Stomach (tissue), 9 donors: ENCODE measurements around the gene NTN3. TPM values are rescaled to one million over a fixed set of nuclear protein-coding genes. Genes with fewer than 3 reads are reported as not detected.
A peak's percentile ranks its signal among the peaks of the same experiment; 100 is the strongest.

Experiments
- DNase-seq, 2 donors: peaks; one replicate each; pipeline versions ENCODE4 v3.0.0 to v3.0.0-alpha.2; 2013 to 2019
- H3K27ac ChIP-seq, 5 donors: fragments of 200-600 bp in 4 of 5; sonication (generic) in 4 of 5; one replicate each; pipeline ENCODE4 v1.5.1; 2013 to 2019; ENCODE audit warnings: mild to moderate bottlenecking in 1 of 5, moderate library complexity in 1 of 5
- H3K27me3 ChIP-seq, 3 donors: fragments of 200-600 bp; sonication (generic); one replicate each; pipeline ENCODE4 v1.5.1; 2017 to 2019; ENCODE audit warnings: mixed run types in 1 of 3
- H3K36me3 ChIP-seq, 4 donors: fragments of 200-600 bp; sonication (generic); 1 replicate in 3 of 4; 2 replicates in 1 of 4; pipeline ENCODE4 v1.5.1; 2016 to 2019
- H3K4me1 ChIP-seq, 4 donors: fragments of 200-600 bp; sonication (generic); one replicate each; pipeline ENCODE4 v1.5.1; 2016 to 2019
- H3K4me3 ChIP-seq, 4 donors: fragments of 200-600 bp; sonication (generic) in 3 of 4; one replicate each; pipeline ENCODE4 v1.5.1; 2016 to 2019; ENCODE audit warnings: mild to moderate bottlenecking in 1 of 4
- H3K9me3 ChIP-seq, 4 donors: fragments of 200-600 bp; sonication (generic); one replicate each; pipeline ENCODE4 v1.5.1; 2016 to 2019
- CTCF ChIP-seq, 7 experiments: fragments of 450-650 bp in 4 of 7; fragments of 200-600 bp in 3 of 7; sonication (generic) in 3 of 7; IDR thresholded peaks; one replicate each; pipeline ENCODE4 v1.5.1; 2016 to 2019; ENCODE audit warnings: antibody characterized with exemption in 7 of 7, control low read depth in 2 of 7, mild to moderate bottlenecking in 1 of 7
- EP300 ChIP-seq: sonication (generic); formaldehyde crosslinking; IDR thresholded peaks from one replicate; pipeline ENCODE4 v1.6.1; 2017; ENCODE audit warnings: antibody characterized with exemption
- POLR2A ChIP-seq, 4 donors: fragments of 450-650 bp; IDR thresholded peaks; one replicate each; pipeline ENCODE4 v1.6.1; 2016; ENCODE audit warnings: antibody characterized with exemption in 4 of 4, control low read depth in 2 of 4, mild to moderate bottlenecking in 1 of 4, moderate library complexity in 1 of 4
- POLR2AphosphoS5 ChIP-seq, 3 donors: sonication (generic); formaldehyde crosslinking; IDR thresholded peaks; one replicate each; pipeline ENCODE4 v1.6.1; 2016; ENCODE audit warnings: antibody characterized with exemption in 3 of 3
- WGBS, 5 donors: extraction: QIAGEN DNeasy Blood & Tissue Kit in 3 of 5; methylation state at CpG; one replicate each; pipeline versions ENCODE4 v1.1.5 to v1.1.7; 2013 to 2018; 5-methylcytosine and 5-hydroxymethylcytosine counted together
- intact Hi-C: fragments of 100-400 bp; cut with DNase I; formaldehyde crosslinking; loops from one replicate; pipeline ENCODE4 v1.15.1; 2023; ENCODE audit warnings: low total_unique reads
- polyA plus RNA-seq, 3 donors: library from polyadenylated mRNA; stranded (reverse); fragments of 200-250 nt; gene quantifications; one replicate each; pipeline ENCODE4 v1.2.3, GENCODE V29; 2013
- small RNA-seq, 4 donors: library from RNA; depleted of rRNA; stranded (forward); fragments of <200 nt; gene quantifications; one replicate each; pipeline ENCODE3, GENCODE V24; 2016
- total RNA-seq, 5 donors: library from RNA; depleted of rRNA; stranded (reverse); fragments of >200 nt; gene quantifications; one replicate each; pipeline versions ENCODE4 v1.1.0 to v1.2.3, GENCODE V29; 2014 to 2016
- donor health status: healthy with polysubstance abuse.
- donor health status: Bipolar disorder and iron deficiency.
- donor health status: healthy.

The NTN3 gene
- total and polyA plus RNA-seq, 8 donors: 1.8 TPM; not detected in 7

GRCh38 chr16:2518823-2519710, 48.0 kb downstream of the NTN3 start:
- TF ChIP-seq CTCF (IDR thresholded peaks at IDR 0.05): no peak
- TF ChIP-seq POLR2AphosphoS5 (IDR thresholded peaks at IDR 0.05): no peak
- TF ChIP-seq EP300: no peak
- no peak for TF ChIP-seq POLR2A (IDR thresholded peaks at IDR 0.05)
- Histone ChIP-seq H3K4me1 (peaks cover 60 to 79% (median 72%) of the 10 kb centered on the region in 4 donors), H3K27ac (peak overlapping the region; percentile 52 to 99 (median 99)), H3K36me3 (peaks cover 12 to 35% (median 30%) of the 10 kb centered on the region in 4 donors), H3K4me3 (peak overlapping the region in 3 of 4 donors; percentile 61 to 75 (median 74)), H3K9me3 (no peaks in the 10 kb centered on the region), H3K27me3 (no peaks in the 10 kb centered on the region)
- DNase-seq: no peak
- intact Hi-C loops: no loop called here
- 73 to 86% (median 81%) methylated on average over 31 to 39 of the region's 39 CpGs for WGBS, 5 donors

- Histone ChIP-seq H3K27ac (peak overlapping the region; percentile 52 to 99 (median 99)), H3K4me1 (peaks cover 60 to 85% (median 72%) of the 10 kb centered on the region in 4 donors), H3K9me3 (no peaks in the 10 kb centered on the region), H3K36me3 (peaks cover 12 to 41% (median 36%) of the 10 kb centered on the region in 4 donors), H3K27me3 (no peaks in the 10 kb centered on the region), H3K4me3 (peak overlapping the region; percentile 61 to 75 (median 72))
- TF ChIP-seq POLR2AphosphoS5 (IDR thresholded peaks at IDR 0.05) (no peak), CTCF (IDR thresholded peaks at IDR 0.05) (no peak), EP300 (no peak), POLR2A (IDR thresholded peaks at IDR 0.05) (no peak)
- intact Hi-C loops: no loop called here
- no peak for DNase-seq
- 10 to 47% (median 44%) methylated on average over 4 to 22 of the region's 22 CpGs for WGBS, 5 donors
Measured at GRCh38 chr16:2519711-2520080, 48.6 kb downstream of the NTN3 start.

GRCh38 chr16:2520097-2520783, 49.1 kb downstream of the NTN3 start, which contains the start of gene AMDHD2:
TSS of gene AMDHD2 (plus strand) at chr16:2520371. CDS start at chr16:2520459, 88 bp downstream.
- H3K27me3 ChIP-seq: no peaks in the 10 kb centered on the region
- intact Hi-C loops: no loop called here
- DNase-seq: peak; percentile 91 to 98
- TF ChIP-seq POLR2AphosphoS5 (IDR thresholded peaks at IDR 0.05): peak; percentile 71 to 96 (median 75)
- no peak for TF ChIP-seq POLR2A (IDR thresholded peaks at IDR 0.05)
- no peaks in the 10 kb centered on the region for H3K9me3 ChIP-seq
- H3K27ac ChIP-seq: peak within 1 kb of the TSS; percentile 81 to 99 (median 99)
- H3K4me1 ChIP-seq: peaks cover 55 to 85% (median 67%) of the 10 kb centered on the region in 4 donors
- peak within 1 kb of the TSS; percentile 61 to 75 (median 72) for H3K4me3 ChIP-seq
- 0 to 3% (median 0%) methylated on average over 16 to 83 of the region's 83 CpGs for WGBS, 5 donors
- peaks cover 12 to 47% (median 41%) of the 10 kb centered on the region in 4 donors for H3K36me3 ChIP-seq

- Histone ChIP-seq H3K27me3 (no peaks in the 10 kb centered on the region), H3K4me1 (peaks cover 48 to 85% (median 60%) of the 10 kb centered on the region in 4 donors), H3K36me3 (peaks cover 17 to 54% (median 47%) of the 10 kb centered on the region in 4 donors), H3K27ac (peak overlapping the region; percentile 59 to 99 (median 99)), H3K9me3 (no peaks in the 10 kb centered on the region), H3K4me3 (peak overlapping the region; percentile 61 to 75 (median 72))
- 14 to 35% (median 17%) methylated on average over 19 to 41 of the region's 41 CpGs for WGBS, 5 donors
- intact Hi-C loops: no loop called here
- TF ChIP-seq POLR2A (IDR thresholded peaks at IDR 0.05) (no peak), CTCF (IDR thresholded peaks at IDR 0.05) (no peak), EP300 (no peak), POLR2AphosphoS5 (IDR thresholded peaks at IDR 0.05) (no peak)
- peak; percentile 50 to 67 for DNase-seq
Measured at GRCh38 chr16:2520784-2521531, 49.9 kb downstream of the NTN3 start.

Small RNA genes within 50 kb of the gene (small RNA-seq; reads per million reads assigned to genes)
- gene AC093525.1: 0 reads per million in 4 donors
- gene MIR6768: 0 reads per million in 4 donors

Other genes with a start within 250 kb of the NTN3 start
- gene E4F1, start 247.7 kb upstream of the NTN3 start, total RNA-seq: 100 to 1,000 TPM in 1 of 5 donors, 10 to 100 TPM in 4; 12.7 to 114 (median 64.5) TPM
- gene E4F1, start 247.7 kb upstream of the NTN3 start, polyA plus RNA-seq: 10 to 100 TPM; 21.4 to 25.2 (median 23.8) TPM
- gene DNASE1L2, start 234.9 kb upstream of the NTN3 start, total RNA-seq: not detected
- under 1 TPM in 2 of 3 donors, not detected in 1; 0.68 to 0.90 TPM for gene DNASE1L2, start 234.9 kb upstream of the NTN3 start, polyA plus RNA-seq
- gene ECI1, start 219.7 kb upstream of the NTN3 start, total RNA-seq: 100 to 1,000 TPM in 3 of 5 donors, 10 to 100 TPM in 2; 20.4 to 234 (median 113) TPM
- gene ECI1, start 219.7 kb upstream of the NTN3 start, polyA plus RNA-seq: 100 to 1,000 TPM in 2 of 3 donors, 10 to 100 TPM in 1; 84.3 to 109 (median 106) TPM
- gene RNPS1, start 203.2 kb upstream of the NTN3 start, total RNA-seq: 100 to 1,000 TPM in 4 of 5 donors, 10 to 100 TPM in 1; 72.7 to 162 (median 116) TPM
- 100 to 1,000 TPM in 1 of 3 donors, 10 to 100 TPM in 2; 80.9 to 127 (median 99.2) TPM for gene RNPS1, start 203.2 kb upstream of the NTN3 start, polyA plus RNA-seq
- 10 to 100 TPM in 1 of 5 donors, 1 to 10 TPM in 4; 3.8 to 39.3 (median 4.9) TPM for gene ABCA3, start 130.6 kb upstream of the NTN3 start, total RNA-seq
- 1 to 10 TPM in 2 of 3 donors, under 1 TPM in 1; 0.61 to 2.7 (median 2.4) TPM for gene ABCA3, start 130.6 kb upstream of the NTN3 start, polyA plus RNA-seq
- 1 to 10 TPM; 1.3 to 7.8 (median 5.2) TPM for gene CCNF, start 41.9 kb upstream of the NTN3 start, total RNA-seq
- gene CCNF, start 41.9 kb upstream of the NTN3 start, polyA plus RNA-seq: 1 to 10 TPM in 2 of 3 donors, under 1 TPM in 1; 0.46 to 3.6 (median 1.9) TPM
- 1 to 10 TPM in 3 of 5 donors, not detected in 2; 1.3 to 3.8 (median 3.6) TPM for gene TEDC2, start 11.2 kb upstream of the NTN3 start, total RNA-seq
- gene TEDC2, start 11.2 kb upstream of the NTN3 start, polyA plus RNA-seq: 1 to 10 TPM in 2 of 3 donors, not detected in 1; 1.5 to 2.7 TPM
- 10 to 100 TPM in 4 of 5 donors, 1 to 10 TPM in 1; 5.0 to 35.6 (median 18.7) TPM for gene TBC1D24, start 3.8 kb downstream of the NTN3 start, total RNA-seq
- 1 to 10 TPM; 3.2 to 4.2 (median 3.4) TPM for gene TBC1D24, start 3.8 kb downstream of the NTN3 start, polyA plus RNA-seq
- 100 to 1,000 TPM in 2 of 5 donors, 10 to 100 TPM in 2, 1 to 10 TPM in 1; 8.1 to 169 (median 68.3) TPM for gene ATP6V0C, start 42.7 kb downstream of the NTN3 start, total RNA-seq
- 100 to 1,000 TPM in 1 of 3 donors, 10 to 100 TPM in 2; 49.8 to 113 (median 82.3) TPM for gene ATP6V0C, start 42.7 kb downstream of the NTN3 start, polyA plus RNA-seq
- gene AMDHD2, start 49.1 kb downstream of the NTN3 start, total RNA-seq: 10 to 100 TPM; 13.4 to 76.8 (median 28.7) TPM
- 10 to 100 TPM; 17.2 to 24.7 (median 21.1) TPM for gene AMDHD2, start 49.1 kb downstream of the NTN3 start, polyA plus RNA-seq
- gene CEMP1, start 60.1 kb downstream of the NTN3 start, total RNA-seq: under 1 TPM in 1 of 5 donors, not detected in 4; 0.58 TPM
- under 1 TPM in 2 of 3 donors, not detected in 1; 0.43 to 0.61 TPM for gene CEMP1, start 60.1 kb downstream of the NTN3 start, polyA plus RNA-seq
- gene PDPK1, start 66.7 kb downstream of the NTN3 start, total RNA-seq: 10 to 100 TPM; 18.7 to 86.9 (median 33.4) TPM
- 10 to 100 TPM in 1 of 3 donors, 1 to 10 TPM in 2; 7.0 to 18.3 (median 9.2) TPM for gene PDPK1, start 66.7 kb downstream of the NTN3 start, polyA plus RNA-seq
- 10 to 100 TPM in 4 of 5 donors, under 1 TPM in 1; 0.89 to 45.6 (median 27.2) TPM for gene KCTD5, start 211.2 kb downstream of the NTN3 start, total RNA-seq
- gene KCTD5, start 211.2 kb downstream of the NTN3 start, polyA plus RNA-seq: 10 to 100 TPM; 14.4 to 28.6 (median 14.7) TPM
- gene PRSS27, start 248.9 kb downstream of the NTN3 start, total RNA-seq: under 1 TPM in 1 of 5 donors, not detected in 4; 0.55 TPM
- gene PRSS27, start 248.9 kb downstream of the NTN3 start, polyA plus RNA-seq: 10 to 100 TPM in 1 of 3 donors, under 1 TPM in 2; 0.50 to 74.4 (median 0.76) TPM